Posterior cingulate gyrus (tissue), 11 donors: ENCODE results near the gene ZNF701.

ENCODE experiments used
- DNase-seq, 10 donors: peaks; one replicate each; pipeline versions ENCODE4 v3.0.0 to v3.0.0-alpha.2; 2020 to 2021; ENCODE audit warnings: mixed read lengths in 3 of 10
- intact Hi-C: fragments of 100-400 bp; cut with DNase I; formaldehyde crosslinking; loops from one replicate; pipeline ENCODE4 v1.15.1; 2023

Gene ZNF701

GRCh38 chr19:52635786-52636570 is 65.9 kb downstream of the ZNF701 start:
- DNase-seq = no peak
- intact Hi-C loops = loop anchor here (5.0 kb wide), 1 partner anchor 56 kb away; no protein-coding TSS in a partner anchor
